Panc1 (cell line): ENCODE measurements around the gene DEGS2.

Source experiments
- POLR2AphosphoS5 ChIP-seq: IDR thresholded peaks from 2 replicates; pipeline ENCODE4 v1.6.1; 2012; ENCODE audit warnings: mild to moderate bottlenecking, low read depth, low read length, moderate library complexity
- SIN3A ChIP-seq: IDR thresholded peaks from 2 replicates; pipeline ENCODE4 v1.6.1; 2012; ENCODE audit warnings: low read depth, mild to moderate bottlenecking, low read length, moderate library complexity, borderline replicate concordance; ENCODE audit not compliant: insufficient read depth
- TF ChIP-seq, protein P1 (sequence below): fragments of 450-650 bp; IDR thresholded peaks from 2 replicates; pipeline ENCODE4 v1.5.1; 2017; ENCODE audit warnings: mild to moderate bottlenecking

DNA sequence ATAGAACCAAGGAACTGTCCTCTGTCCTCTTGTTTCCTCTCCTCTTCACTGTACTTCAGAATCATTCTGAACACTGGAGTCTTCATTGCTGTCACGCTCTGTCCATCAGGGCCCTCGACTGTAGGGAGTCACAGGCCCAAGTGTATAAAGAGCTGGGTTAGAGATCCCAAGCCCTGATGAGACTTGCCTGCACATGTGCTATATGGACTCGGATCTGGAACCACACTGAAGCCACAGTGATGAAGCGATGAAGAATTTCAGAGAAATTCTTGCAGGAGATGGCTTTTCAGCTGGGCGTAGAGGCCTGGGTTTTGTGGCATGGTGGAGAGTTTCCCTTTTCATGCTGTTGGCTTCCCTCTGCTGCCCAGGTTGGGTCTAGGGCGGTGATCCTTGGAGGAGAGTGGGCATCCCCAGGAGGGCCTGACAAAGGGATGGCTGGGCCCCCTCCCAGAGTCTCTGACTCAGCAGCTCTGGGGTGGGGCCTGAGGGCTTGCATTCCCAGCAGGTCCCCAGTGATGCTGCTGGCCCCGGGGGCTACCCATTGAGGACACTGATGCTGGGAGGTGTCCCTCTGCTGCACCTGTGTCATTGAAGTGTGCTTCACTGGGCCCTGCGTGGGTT is 39.9 kb upstream of the DEGS2 start:
- TF ChIP-seq, protein P1, sequence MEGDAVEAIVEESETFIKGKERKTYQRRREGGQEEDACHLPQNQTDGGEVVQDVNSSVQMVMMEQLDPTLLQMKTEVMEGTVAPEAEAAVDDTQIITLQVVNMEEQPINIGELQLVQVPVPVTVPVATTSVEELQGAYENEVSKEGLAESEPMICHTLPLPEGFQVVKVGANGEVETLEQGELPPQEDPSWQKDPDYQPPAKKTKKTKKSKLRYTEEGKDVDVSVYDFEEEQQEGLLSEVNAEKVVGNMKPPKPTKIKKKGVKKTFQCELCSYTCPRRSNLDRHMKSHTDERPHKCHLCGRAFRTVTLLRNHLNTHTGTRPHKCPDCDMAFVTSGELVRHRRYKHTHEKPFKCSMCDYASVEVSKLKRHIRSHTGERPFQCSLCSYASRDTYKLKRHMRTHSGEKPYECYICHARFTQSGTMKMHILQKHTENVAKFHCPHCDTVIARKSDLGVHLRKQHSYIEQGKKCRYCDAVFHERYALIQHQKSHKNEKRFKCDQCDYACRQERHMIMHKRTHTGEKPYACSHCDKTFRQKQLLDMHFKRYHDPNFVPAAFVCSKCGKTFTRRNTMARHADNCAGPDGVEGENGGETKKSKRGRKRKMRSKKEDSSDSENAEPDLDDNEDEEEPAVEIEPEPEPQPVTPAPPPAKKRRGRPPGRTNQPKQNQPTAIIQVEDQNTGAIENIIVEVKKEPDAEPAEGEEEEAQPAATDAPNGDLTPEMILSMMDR = no peak
- TF ChIP-seq POLR2AphosphoS5 (no peak), SIN3A (no peak)
